HEK293 (cell line): Measurements from ENCODE around the gene JUND.

Experiments used
- CTCF ChIA-PET: fragments of 350-600 bp; formaldehyde crosslinking; extraction: SDS; loops from one replicate; lab custom pipeline; 2021; ENCODE audit warnings: antibody characterized with exemption; lab: Yijun Ruan, JAX
- POLR2A ChIA-PET: fragments of 300-600 bp; formaldehyde crosslinking; extraction: SDS; loops from one replicate; lab custom pipeline; 2020; ENCODE audit warnings: antibody characterized with exemption, inconsistent platforms; lab: Yijun Ruan, JAX
- H3K27ac ChIP-seq: fragments of 200-500 bp; sonication (Bioruptor generic); 2 replicates; pipeline ENCODE4 v1.5.1; 2014; ENCODE audit warnings: low read depth, low read length, control low read depth, inconsistent platforms; ENCODE audit errors: extremely low read depth
- H3K36me3 ChIP-seq, 2 experiments: fragments of 200-500 bp in 1 of 2; sonication (Bioruptor generic) in 1 of 2; 1 replicate in 1 of 2; 2 replicates in 1 of 2; pipeline ENCODE4 v1.5.1; 2014 to 2017; ENCODE audit warnings: inconsistent platforms in 2 of 2, low read length in 2 of 2; ENCODE audit not compliant: control insufficient read depth in 2 of 2, insufficient read depth in 1 of 2
- H3K4me1 ChIP-seq: fragments of 200-500 bp; sonication (Bioruptor generic); 2 replicates; pipeline ENCODE4 v1.5.1; 2014; ENCODE audit warnings: mild to moderate bottlenecking, low read length, inconsistent platforms; ENCODE audit not compliant: control insufficient read depth, insufficient read depth
- H3K4me3 ChIP-seq: 2 replicates; pipeline ENCODE4 v1.5.1; 2011; ENCODE audit warnings: low read depth, mild to moderate bottlenecking, control low read depth, low read length, moderate library complexity
- H3K9me3 ChIP-seq: fragments of 200-500 bp; sonication (Bioruptor generic); 2 replicates; pipeline ENCODE4 v1.5.1; 2014; ENCODE audit warnings: low read depth, low read length, inconsistent platforms; ENCODE audit not compliant: control insufficient read depth, insufficient read depth
- GLI4 ChIP-seq: fragments of 450-650 bp; formaldehyde crosslinking; IDR thresholded peaks from 2 replicates; pipeline ENCODE4 v1.5.1; 2016; ENCODE audit warnings: missing biosample characterization, missing genetic modification characterization
- KLF7 ChIP-seq: fragments of 450-650 bp; formaldehyde crosslinking; IDR thresholded peaks from 2 replicates; pipeline ENCODE4 v1.5.1; 2016; ENCODE audit warnings: missing biosample characterization, missing genetic modification characterization, borderline replicate concordance
- OSR2 ChIP-seq: fragments of 450-650 bp; formaldehyde crosslinking; IDR thresholded peaks from 2 replicates; pipeline ENCODE4 v1.5.1; 2016; ENCODE audit warnings: missing biosample characterization, missing genetic modification characterization
- OVOL3 ChIP-seq: fragments of 450-650 bp; formaldehyde crosslinking; IDR thresholded peaks from 2 replicates; pipeline ENCODE4 v1.5.1; 2016; ENCODE audit warnings: missing biosample characterization, missing genetic modification characterization
- PATZ1 ChIP-seq: fragments of 450-650 bp; formaldehyde crosslinking; IDR thresholded peaks from 2 replicates; pipeline ENCODE4 v1.5.1; 2016; ENCODE audit warnings: missing biosample characterization, missing genetic modification characterization
- PRDM6 ChIP-seq: fragments of 450-650 bp; formaldehyde crosslinking; IDR thresholded peaks from 2 replicates; pipeline ENCODE4 v1.5.1; 2017; ENCODE audit warnings: missing biosample characterization, missing genetic modification characterization
- RBAK ChIP-seq: fragments of 450-650 bp; formaldehyde crosslinking; IDR thresholded peaks from 2 replicates; pipeline ENCODE4 v1.5.1; 2016; ENCODE audit warnings: missing biosample characterization, missing genetic modification characterization
- ZNF133 ChIP-seq: fragments of 450-650 bp; formaldehyde crosslinking; IDR thresholded peaks from 2 replicates; pipeline ENCODE4 v1.5.1; 2016; ENCODE audit warnings: missing biosample characterization, missing genetic modification characterization
- ZNF18 ChIP-seq: fragments of 450-650 bp; formaldehyde crosslinking; IDR thresholded peaks from 2 replicates; pipeline ENCODE4 v1.5.1; 2016; ENCODE audit warnings: missing biosample characterization, missing genetic modification characterization
- ZNF341 ChIP-seq: fragments of 450-650 bp; formaldehyde crosslinking; IDR thresholded peaks from 2 replicates; pipeline ENCODE4; 2016; ENCODE audit warnings: low read depth, missing biosample characterization, missing genetic modification characterization
- ZNF350 ChIP-seq: fragments of 450-650 bp; formaldehyde crosslinking; IDR thresholded peaks from 2 replicates; pipeline ENCODE4 v1.5.0; 2017; ENCODE audit warnings: missing biosample characterization, mild to moderate bottlenecking, missing genetic modification characterization
- ZNF555 ChIP-seq: fragments of 450-650 bp; formaldehyde crosslinking; conservative IDR thresholded peaks from 2 replicates; pipeline ENCODE4 v1.5.1; 2017; ENCODE audit warnings: missing biosample characterization, mild to moderate bottlenecking, missing genetic modification characterization, inconsistent platforms
- ZNF585B ChIP-seq: fragments of 450-650 bp; formaldehyde crosslinking; IDR thresholded peaks from 2 replicates; pipeline ENCODE4 v1.5.1; 2016; ENCODE audit warnings: missing biosample characterization, missing genetic modification characterization
- ZNF600 ChIP-seq: fragments of 450-650 bp; formaldehyde crosslinking; IDR thresholded peaks from 2 replicates; pipeline ENCODE4 v1.5.1; 2016; ENCODE audit warnings: missing biosample characterization, missing genetic modification characterization
- ZNF639 ChIP-seq: fragments of 450-650 bp; formaldehyde crosslinking; IDR thresholded peaks from 2 replicates; pipeline ENCODE4 v1.5.1; 2016; ENCODE audit warnings: missing biosample characterization, missing genetic modification characterization
- ZNF654 ChIP-seq: fragments of 450-650 bp; formaldehyde crosslinking; IDR thresholded peaks from 2 replicates; pipeline ENCODE4 v1.5.1; 2016; ENCODE audit warnings: low read depth, missing biosample characterization, missing genetic modification characterization
- ZNF670 ChIP-seq: fragments of 450-650 bp; formaldehyde crosslinking; IDR thresholded peaks from 2 replicates; pipeline ENCODE4 v1.5.1; 2016; ENCODE audit warnings: missing biosample characterization, missing genetic modification characterization, low read depth
- ZNF843 ChIP-seq: fragments of 450-650 bp; formaldehyde crosslinking; IDR thresholded peaks from 2 replicates; pipeline ENCODE4 v1.5.1; 2016; ENCODE audit warnings: missing biosample characterization, missing genetic modification characterization
- ZXDB ChIP-seq: fragments of 450-650 bp; formaldehyde crosslinking; IDR thresholded peaks from 2 replicates; pipeline ENCODE4 v1.5.1; 2016; ENCODE audit warnings: missing biosample characterization, missing genetic modification characterization

The JUND gene

GRCh38 chr19:18266771-18267686, 14.4 kb downstream of the JUND start:
- H3K36me3 ChIP-seq = no peaks in the 10 kb centered on the region
- CTCF ChIA-PET = interaction anchor here (3.1 kb wide), 1 partner anchor 12 kb away, joined by 19 read pairs; no protein-coding TSS in a partner anchor
- TF ChIP-seq ZNF600 (tag by site-specific recombination) (no peak), PRDM6 (no peak), GLI4 (tag by site-specific recombination) (no peak), OSR2 (no peak), ZNF670 (tag by site-specific recombination) (no peak), ZNF18 (tag by site-specific recombination) (no peak)
- TF ChIP-seq, all 188 proteins: peak for 0
- POLR2A ChIA-PET = no interaction called here
- no peak overlapping the region for H3K27ac ChIP-seq
- H3K9me3 ChIP-seq = no peaks in the 10 kb centered on the region
- H3K4me1 ChIP-seq = no peaks in the 10 kb centered on the region
- no peak overlapping the region for H3K4me3 ChIP-seq

GRCh38 chr19:18265582-18265981, 15.8 kb downstream of the JUND start:
- no peak overlapping the region for H3K4me3 ChIP-seq
- CTCF ChIA-PET = no interaction called here
- POLR2A ChIA-PET = no interaction called here
- no peaks in the 10 kb centered on the region for H3K4me1 ChIP-seq
- no peak overlapping the region for H3K27ac ChIP-seq
- H3K36me3 ChIP-seq = no peaks in the 10 kb centered on the region
- H3K9me3 ChIP-seq = no peaks in the 10 kb centered on the region
- no peak for TF ChIP-seq ZNF639 (tag by site-specific recombination)
- TF ChIP-seq ZNF350 (tag by site-specific recombination) = no peak
- TF ChIP-seq ZNF555 = no peak
- no peak for TF ChIP-seq ZNF585B
- no peak for TF ChIP-seq ZNF843 (tag by site-specific recombination)
- TF ChIP-seq OSR2 = no peak
- no peak for TF ChIP-seq ZNF133 (tag by site-specific recombination)
- no peak for TF ChIP-seq PATZ1
- TF ChIP-seq KLF7 (tag by site-specific recombination) = no peak
- no peak for TF ChIP-seq OVOL3 (tag by site-specific recombination)
- TF ChIP-seq ZXDB (tag by site-specific recombination) = no peak
- no peak for TF ChIP-seq ZNF654 (tag by site-specific recombination)
- no peak for TF ChIP-seq RBAK (tag by site-specific recombination)
- TF ChIP-seq ZNF341 = no peak
